Activated T-cell treated with anti-CD3 and anti-CD28 coated beads for 1 hour (primary cell): ENCODE results near the gene CDK16.

Experiments used
- DNase-seq: peaks from one replicate; pipeline ENCODE4 v3.0.0-alpha.2; 2020; ENCODE audit warnings: low read depth

Gene CDK16

DNA sequence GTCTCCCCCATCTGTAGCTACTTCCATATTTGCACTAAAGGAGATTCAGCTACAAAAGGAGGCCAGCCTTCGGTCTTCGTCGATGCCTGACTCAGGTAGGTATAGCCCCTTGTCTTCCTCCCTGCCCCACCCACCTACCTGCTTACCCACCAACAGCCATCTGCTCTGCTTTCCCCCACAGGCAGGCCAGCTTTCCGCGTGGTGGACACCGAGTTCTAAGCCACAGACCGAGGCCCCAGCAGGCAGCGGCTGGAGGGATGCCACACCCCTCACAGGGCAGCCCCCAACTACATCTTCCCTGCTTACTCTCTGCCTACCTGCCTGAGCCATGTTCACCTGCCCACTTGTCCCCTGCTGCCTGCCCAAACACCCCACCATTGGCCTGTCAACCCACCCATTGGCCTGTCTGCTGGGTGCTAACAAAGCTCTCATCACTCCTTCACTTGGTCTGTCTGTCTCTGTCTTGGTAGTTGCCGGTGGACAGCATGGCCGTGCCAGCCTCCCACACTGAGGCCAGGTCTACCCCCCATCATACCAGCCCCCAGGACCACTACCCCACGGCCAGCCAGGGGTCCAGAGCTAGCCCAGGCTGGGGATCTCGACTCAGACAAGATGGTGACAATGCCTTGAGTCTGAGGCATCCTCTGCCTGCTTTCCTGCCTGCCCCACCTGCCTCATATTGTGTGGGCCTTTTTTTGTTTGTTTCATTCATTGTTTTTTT lies 10.2 kb downstream of the CDK16 start:
- DNase-seq = no peak

DNA sequence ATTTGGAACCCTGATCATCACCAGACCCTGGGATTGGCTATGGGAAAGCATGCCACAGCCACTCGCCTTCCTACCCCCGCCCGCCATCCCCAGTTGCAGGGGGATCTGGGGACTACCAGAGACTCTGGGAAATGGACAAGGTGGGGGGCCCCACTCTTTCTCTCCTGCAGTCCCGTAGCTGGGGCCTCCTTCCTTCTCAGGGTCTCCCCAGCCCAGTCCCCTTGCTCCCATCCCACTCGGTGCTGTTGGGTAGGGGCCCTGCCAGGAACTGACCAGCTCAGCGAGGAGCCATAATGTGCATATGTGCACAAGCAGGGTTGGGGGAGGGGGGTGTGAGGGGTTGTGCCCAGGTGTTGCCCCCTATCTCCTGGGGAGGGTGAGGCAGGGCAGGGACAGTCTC lies 10.9 kb downstream of the CDK16 start:
- DNase-seq = no peak

DNA sequence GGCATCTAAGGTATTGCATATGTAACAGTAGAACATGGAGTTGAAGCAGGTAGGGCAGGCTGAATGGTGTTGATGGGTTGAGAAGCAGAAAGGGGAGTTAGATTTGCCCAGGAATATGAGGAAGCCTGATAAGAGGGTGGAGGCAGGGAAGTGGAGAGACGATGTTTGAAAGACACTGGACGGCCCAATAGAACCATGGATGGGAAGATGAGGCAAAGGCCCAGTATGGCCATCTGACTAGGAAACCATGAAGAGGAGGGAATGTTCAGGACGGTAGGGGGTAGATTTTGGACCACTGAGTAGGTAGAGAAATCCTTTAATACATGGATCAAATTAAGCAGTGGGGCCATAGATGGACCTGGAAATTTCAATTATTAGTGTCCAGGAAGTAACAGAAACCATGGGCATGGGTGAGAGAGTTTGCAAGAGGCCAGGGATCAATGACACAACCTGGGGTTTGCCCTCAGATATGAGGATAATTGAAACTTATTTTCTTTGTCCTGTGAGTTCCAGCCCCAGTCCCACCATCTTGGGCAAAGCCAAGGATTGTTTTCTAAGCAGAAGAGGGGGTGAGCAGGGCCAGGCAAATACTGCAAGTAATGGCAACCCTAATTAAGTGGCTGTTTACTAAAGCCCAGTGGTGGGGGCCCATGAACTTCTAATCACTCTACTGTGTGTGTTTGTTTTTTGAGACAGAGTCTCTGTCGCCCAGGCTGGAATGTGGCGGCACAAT lies 11.8 kb downstream of the CDK16 start:
- DNase-seq = no peak

DNA sequence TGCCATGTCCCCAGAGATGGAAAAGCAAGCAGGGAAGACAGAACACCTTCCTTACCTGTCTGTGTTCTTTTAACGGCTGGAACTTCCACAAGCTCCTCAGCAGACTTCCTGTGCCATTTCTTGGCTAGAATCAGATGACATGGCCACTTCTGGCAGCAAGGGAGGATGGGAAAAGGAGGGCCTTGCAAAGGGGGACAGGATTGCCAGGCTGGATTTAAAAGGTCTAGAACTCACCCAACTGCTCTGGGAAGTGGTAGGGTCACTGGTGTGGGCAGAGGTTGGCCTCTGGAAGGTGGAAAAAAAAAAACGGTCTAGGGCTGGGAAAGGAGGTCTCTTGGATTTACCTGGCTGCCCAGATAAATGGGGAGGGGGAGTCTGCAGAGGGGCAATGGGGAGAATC lies 12.7 kb downstream of the CDK16 start:
- DNase-seq = no peak

DNA sequence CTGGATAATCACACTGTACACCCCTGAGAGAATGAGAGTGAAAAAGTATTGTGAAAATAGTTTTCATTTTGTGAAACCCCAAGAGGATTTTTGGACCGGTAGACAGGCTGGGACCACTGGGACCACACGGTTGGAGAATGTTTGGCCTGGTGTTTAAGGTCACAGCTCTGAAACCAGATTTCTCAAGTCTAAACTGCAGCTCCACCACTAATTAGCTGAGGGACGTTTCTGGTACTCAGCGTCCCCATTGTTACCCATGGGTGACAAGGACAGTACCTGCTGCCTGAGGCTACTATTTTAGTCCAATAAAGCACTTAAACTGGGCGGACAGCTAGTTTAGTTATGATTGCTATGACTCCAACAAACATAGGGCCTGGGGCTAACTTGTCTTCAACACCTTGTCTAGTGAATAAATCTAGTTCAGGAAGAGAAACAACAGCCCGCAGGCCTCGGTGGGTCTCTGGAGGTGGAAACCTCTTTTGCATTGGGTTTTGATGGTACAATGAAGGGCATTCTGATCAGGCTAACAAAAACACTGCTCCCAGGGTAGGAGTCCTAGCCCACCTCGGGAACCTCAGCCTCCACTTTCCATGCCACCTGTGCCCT lies 13.8 kb downstream of the CDK16 start:
- no peak for DNase-seq

DNA sequence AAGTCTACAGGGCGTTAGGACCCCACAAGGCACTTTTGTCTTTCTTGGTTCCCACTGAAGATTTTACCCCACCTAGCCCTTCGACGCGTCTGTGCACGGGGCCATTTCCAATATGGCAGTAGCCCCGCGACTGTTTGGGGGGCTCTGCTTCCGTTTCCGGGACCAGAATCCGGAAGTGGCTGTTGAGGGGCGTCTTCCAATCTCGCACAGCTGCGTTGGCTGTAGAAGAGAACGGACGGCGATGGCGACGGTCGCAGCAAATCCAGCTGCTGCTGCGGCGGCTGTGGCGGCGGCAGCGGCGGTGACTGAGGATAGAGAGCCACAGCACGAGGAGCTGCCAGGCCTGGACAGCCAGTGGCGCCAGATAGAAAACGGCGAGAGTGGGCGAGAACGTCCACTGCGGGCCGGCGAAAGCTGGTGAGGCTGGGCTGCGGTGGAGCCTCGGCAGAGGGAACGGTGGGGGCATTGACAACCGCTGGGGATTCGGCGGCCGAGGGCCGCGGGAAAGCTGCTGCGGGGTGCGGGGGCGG lies 14.4 kb downstream of the CDK16 start, which contains the start of gene USP11:
USP11 (plus strand) TSS at position 207 of the 530 bp plus-strand sequence; CDS start at position 242, 35 bp downstream.
- DNase-seq = peak; percentile 36

DNA sequence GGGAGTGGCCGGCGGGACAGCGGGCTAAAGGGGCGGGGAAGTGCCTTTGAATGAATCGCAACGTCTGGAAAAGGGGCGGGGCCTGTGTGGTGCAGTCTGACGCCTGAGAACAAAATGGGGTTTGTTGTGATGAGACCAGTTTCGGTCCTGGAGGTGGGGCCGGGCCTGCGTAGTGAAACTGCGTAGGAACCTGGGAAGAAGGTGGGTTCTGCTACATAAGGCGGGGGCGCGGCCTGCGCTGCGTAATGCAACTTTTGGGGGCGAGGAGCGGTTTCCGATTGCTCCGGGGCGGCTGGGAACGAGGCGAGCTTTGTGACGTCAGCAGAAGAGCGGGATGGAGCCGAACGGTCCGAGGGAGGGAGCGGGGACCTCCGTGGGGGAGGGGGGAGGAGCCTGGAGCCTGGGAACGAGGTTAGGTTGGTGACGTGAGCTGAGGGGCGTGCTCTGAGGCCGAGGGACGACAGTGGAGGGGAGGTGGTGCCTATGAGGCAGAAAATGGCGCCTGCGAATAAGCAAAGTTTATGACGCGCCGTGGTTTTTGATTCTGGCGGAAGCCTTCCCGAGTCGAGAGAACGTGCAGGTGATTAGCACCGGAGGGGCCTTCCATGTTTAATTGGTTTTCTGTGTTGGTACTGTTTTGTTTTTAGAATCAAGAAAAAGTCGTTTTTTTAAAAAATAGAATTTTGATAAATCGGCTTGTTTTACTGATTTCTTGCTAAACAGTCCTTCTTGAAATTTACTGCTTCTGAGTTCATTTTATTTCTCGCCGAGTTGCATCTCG lies 15.0 kb downstream of the CDK16 start:
- DNase-seq = peak; percentile 80

DNA sequence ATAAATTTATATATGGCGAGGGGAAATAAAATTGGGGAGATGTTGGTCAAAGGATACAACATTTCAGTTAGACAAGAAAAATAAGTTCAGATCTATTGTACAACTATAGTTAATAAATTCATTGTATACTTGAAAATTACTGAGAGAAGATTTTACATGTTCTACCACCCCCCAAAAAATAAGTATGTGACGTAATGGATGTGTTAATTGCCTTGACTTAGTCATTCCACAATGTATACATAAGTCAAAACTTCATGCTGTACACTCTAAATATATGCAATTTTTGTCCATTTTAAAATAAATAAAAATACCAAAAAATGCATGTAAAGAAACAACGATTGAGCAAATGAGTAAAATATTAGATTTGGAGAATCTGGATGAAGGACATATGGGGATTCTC lies 16.1 kb downstream of the CDK16 start:
- no peak for DNase-seq

DNA sequence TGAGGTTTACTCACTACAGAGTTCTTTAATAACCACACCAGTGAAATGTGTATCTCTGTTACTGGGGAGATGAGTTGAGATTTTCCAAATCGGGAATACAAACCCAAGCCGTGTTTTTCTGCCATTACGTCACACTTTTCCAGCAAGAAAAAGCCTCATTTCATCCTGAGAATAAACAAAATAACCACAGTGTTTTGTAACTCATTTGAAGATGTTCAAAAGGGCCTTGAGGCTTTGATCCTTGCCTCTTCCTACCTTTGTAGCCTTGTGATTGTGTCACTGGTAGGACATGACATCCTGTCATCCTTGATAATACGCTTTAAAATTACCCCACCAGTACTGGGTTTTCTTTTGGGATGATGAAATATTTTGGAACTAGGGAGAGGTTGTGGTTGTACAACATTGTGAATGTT lies 17.2 kb downstream of the CDK16 start:
- DNase-seq = no peak

DNA sequence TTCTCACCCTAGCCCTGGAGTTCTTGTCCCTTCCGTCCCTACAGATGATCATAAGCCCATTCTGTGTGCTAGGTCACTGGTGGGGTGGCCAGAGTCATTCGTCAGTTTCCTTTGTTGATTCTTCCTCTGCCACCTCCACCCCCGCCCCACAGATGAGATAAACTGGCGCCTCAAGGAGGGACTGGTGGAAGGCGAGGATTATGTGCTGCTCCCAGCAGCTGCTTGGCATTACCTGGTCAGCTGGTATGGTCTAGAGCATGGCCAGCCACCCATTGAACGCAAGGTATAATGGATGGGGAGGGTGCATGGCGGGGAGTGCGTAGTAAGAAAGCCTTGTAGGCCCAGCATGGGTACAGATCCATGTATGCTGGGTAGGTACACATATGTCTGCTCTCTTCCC lies 20.7 kb downstream of the CDK16 start:
- no peak for DNase-seq

DNA sequence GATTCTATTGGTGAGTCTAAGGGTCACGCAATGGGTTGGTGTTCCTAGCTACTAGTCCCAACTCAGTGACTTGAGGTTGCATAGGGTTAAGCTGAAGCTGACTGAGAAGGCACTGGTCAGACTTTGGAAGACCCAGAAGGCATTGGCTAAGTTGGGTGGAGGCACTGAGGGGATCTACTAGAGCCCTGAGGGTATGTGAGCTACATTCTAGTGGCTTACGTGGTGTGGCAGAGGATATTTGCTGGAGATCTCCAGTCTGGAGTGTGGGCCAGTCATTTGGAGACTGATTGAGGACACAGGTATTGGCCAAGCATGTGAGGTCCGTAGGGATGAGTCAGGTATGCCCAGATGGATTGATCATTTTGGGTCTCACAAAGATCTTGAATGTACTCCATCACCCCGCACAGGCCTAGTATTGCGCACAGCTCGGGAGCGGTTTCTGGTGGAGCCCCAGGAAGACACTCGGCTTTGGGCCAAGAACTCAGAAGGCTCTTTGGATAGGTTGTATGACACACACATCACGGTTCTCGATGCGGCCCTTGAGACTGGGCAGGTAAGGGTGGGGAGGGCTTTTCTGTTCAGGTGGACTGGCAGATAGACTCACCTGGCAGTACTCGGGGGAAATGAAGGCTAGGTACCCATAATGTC lies 21.5 kb downstream of the CDK16 start:
- DNase-seq = no peak

DNA sequence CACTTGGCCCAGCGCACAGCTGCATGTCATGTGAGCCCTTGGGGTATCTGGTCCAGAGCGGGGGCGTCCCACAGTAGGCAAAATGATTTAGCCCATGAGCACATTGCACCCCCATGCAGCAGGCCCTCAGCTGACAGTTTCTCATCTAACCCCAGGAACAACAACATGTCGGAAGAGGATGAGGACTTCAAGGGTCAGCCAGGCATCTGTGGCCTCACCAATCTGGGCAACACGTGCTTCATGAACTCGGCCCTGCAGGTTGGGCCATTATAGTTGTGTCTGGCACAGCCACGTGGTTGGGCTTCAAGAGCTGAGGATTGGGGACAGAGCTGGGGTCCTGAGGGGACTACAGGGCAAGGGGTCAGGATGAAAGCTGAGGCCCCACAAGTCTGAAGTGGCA lies 22.1 kb downstream of the CDK16 start:
- no peak for DNase-seq

DNA sequence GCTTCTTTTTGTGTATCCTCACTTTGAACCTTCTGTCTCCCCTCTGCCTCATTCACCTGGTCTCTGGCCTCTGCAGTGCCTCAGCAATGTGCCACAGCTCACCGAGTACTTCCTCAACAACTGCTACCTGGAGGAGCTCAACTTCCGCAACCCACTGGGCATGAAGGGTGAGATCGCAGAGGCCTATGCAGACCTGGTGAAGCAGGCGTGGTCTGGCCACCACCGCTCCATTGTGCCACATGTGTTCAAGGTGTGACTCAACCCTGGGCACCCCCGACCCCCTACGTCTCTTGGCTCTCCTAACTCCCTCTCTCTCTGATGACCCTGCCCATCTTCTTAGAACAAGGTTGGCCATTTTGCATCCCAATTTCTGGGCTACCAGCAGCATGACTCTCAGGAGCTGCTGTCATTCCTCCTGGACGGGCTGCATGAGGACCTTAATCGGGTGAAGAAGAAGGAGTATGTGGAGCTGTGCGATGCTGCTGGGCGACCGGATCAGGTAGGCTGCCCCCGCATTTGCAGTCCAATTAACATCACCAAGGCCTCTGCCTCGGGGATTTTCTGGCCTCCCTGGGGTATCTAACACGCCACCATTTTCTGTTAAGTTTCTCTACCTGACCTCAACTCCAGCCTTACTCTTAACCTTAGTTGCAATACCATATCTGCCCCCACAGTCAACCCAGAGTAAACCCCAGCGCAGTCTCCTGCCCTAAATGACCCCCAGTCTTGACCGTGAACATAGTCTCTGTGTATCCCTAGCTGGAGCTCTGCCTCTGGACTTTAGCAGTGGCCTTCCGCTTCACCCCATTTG lies 22.9 kb downstream of the CDK16 start:
- DNase-seq = no peak

DNA sequence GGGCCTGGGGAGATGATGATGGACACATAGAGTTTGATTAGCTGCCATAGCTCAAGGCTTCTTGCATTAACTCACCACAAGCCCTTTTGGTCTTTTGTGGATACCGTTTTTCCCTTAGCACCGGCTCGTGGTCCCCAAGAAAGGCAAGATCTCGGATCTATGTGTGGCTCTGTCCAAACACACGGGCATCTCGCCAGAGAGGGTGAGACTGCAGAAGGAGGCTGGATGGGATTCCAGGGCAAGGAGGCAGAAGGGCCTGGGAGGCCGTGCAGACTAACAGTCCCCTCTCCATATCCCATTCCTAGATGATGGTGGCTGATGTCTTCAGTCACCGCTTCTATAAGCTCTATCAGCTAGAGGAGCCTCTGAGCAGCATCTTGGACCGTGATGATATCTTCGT lies 23.8 kb downstream of the CDK16 start:
- DNase-seq = no peak

DNA sequence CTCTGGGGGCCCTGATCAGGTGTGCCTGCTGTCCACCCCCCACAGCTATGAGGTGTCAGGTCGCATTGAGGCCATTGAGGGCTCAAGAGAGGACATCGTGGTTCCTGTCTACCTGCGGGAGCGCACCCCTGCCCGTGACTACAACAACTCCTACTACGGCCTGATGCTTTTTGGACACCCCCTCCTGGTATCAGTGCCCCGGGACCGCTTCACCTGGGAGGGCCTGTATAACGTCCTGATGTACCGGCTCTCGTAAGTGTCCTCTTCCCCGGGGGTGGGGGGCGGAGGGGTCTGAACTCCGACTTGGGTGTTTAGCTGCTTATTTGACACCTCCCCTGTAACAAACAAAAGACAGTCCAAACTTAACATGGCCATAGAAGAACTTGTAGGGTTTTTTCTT lies 24.9 kb downstream of the CDK16 start:
- DNase-seq = no peak

DNA sequence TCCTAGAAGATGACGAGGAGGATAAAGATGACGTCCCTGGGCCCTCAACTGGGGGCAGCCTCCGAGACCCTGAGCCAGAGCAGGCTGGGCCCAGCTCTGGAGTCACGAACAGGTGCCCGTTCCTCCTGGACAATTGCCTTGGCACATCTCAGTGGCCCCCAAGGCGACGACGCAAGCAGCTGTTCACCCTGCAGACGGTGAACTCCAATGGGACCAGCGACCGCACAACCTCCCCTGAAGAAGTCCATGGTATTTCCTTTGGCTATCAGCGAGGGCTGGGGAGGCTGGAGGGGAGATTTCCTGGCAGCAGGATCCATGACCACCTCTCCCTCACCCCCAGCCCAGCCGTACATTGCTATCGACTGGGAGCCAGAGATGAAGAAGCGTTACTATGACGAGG lies 26.2 kb downstream of the CDK16 start:
- no peak for DNase-seq

DNA sequence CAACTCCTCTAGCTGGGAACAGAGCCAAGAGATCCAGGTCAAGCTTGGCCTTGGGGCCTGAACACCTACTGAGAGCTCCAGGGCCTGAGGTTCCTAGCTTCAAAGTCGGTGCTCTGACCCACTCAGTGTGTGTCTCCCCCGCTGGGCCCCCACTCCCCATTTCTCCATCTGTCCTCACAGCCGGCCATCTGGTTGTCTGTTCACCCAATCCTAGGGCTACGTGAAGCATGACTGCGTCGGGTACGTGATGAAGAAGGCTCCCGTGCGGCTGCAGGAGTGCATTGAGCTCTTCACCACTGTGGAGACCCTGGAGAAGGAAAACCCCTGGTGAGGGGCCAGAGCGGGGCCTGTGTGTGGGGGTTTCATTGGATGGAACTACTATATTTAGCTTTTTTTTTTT lies 26.7 kb downstream of the CDK16 start:
- DNase-seq = no peak

DNA sequence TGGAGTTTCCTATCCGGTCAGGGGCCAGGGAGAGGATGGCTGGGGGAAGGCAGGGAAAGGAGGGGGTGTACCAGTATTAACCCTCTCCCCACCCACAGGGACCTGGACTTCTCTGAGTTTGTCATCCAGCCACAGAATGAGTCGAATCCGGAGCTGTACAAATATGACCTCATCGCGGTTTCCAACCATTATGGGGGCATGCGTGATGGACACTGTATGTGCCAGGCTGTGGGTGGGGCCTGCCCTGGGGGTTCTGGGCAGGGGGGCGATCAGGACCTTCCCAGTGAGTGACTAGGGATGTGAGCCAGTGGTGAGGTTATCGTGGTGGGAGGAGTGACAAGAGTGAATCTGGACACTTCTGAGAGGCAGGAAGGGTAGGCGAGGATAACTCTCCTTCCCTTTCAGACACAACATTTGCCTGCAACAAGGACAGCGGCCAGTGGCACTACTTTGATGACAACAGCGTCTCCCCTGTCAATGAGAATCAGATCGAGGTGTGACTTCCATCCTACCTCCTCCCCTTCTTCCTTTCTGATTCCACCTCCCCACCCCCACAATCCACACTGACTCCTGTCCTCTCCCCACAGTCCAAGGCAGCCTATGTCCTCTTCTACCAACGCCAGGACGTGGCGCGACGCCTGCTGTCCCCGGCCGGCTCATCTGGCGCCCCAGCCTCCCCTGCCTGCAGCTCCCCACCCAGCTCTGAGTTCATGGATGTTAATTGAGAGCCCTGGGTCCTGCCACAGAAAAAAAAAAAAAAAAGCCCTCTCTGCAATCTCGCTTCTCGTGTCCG lies 28.9 kb downstream of the CDK16 start:
- DNase-seq = no peak

DNA sequence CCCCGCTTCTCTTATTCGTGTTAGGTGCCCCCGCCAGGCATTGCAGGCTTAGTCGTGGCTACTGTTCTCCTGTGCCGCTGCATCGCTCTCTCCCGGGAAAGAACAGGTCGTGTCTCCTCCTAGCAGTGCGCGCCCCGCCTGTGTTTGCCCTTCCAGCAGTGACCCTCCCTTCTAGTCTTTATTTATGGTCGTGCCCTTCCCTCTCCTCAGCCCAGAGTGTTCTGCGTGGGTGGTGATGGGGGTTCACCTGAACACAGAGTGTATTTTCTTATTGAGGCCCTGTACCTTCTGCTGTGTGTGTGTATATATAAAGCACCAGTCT lies 29.5 kb downstream of the CDK16 start:
- DNase-seq = no peak

DNA sequence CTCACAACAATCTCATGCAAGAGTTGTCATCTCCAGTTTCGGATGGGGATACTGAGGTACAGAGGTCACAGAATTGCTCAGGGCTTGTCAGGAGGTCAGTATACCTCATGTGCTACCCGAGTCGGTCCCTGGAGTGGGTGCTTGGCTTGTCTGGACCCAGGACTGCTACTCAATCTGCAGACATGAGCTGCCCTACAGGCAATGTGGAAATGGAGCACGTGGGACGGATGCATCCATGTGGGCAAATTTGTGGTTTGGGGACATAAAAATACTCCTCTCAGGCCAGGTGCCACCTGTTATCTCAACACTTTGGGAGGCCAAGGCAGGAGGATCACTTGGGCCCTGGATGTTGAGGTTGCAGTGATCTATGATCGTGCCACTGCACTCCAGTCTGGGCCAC lies 30.1 kb downstream of the CDK16 start:
- no peak for DNase-seq
